Midbrain (tissue), 1 donor: ENCODE data around the gene C5orf22.
"Not testable (repeated sequence)": the region's sequence is repeated elsewhere in the genome, so short reads cannot be mapped to it uniquely, and the experiment has no call there.

ENCODE experiments used
- DNase-seq: peaks from one replicate; lab custom pipeline; 2025; lab: John Stamatoyannopoulos, UW

C5orf22 gene

DNA sequence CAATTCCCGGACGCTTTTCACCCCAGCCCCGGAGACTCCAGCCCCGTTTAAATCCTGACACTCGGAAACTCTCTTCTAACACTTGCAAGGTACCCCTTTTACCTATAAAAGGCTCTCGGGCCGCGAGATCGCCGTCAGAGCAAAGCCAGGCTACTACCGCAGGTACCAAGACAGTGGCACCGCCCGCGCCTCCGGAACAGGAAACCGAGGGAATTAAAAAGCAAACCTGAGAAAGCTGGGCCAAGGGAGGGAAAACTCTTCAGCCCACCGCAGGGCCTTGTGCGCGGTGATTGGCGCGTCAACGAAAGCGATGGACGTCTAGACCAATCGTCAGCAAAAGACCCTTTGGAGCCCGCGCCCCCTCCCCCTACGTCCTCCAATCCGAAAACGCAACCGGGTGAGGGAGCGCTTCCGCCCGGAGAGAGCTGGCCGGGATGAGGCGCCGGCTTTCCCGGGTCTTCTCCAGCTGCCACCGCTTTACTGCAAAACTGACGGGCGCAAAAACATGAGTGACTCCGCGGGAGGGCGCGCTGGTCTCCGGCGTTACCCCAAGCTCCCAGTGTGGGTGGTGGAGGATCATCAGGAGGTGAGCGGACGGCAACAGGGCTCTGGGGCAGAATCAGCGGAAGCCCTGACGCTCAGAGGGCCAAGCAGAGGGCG is at the start of gene C5orf22, which contains the start of gene DROSHA:
C5orf22 (plus strand) TSS at position 414 of the 660 bp plus-strand sequence; CDS start at position 506, 92 bp downstream.
DROSHA (minus strand) TSS at position 206 of the 660 bp plus-strand sequence. CDS start 3,034 bp downstream, outside the sequence.
- peak; percentile 99 for DNase-seq

DNA sequence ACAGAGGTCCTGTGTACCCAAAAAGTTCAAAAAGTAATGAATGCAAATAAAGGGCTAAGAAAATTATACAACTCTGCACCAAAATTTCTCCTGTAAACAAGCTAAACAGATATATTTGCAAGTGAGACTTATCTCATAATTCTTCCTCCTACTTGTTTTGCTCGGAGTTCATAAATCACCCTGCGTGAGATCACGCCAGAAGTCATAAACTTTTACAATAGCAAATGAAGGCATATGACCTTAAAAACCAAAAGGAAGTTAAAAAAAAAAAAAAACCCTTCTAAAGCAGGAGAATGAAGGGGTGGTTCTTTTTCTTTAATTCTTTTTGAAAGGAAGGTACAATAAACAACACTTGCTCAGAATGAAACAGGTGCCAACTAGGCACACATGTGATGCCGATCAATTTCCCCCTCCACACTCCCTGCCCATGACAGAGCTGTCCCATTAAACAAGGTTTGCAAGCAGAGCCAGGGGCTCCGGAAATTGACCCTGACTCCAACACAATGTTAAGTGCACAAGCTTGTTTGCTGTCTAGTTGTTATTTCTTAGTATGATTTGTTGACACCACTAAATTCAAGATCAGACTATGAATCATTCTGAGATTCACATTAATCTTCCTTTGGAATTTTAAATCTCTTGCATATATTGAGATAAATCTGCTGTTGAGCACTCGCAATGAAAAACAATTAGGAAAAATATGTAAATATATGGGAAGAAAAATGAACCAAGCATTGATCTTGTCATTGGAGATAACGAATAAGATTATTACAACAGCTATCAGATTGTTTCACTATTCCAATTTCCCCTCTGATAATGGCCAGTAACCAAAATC is 46.5 kb upstream of the C5orf22 start:
- no peak for DNase-seq

DNA sequence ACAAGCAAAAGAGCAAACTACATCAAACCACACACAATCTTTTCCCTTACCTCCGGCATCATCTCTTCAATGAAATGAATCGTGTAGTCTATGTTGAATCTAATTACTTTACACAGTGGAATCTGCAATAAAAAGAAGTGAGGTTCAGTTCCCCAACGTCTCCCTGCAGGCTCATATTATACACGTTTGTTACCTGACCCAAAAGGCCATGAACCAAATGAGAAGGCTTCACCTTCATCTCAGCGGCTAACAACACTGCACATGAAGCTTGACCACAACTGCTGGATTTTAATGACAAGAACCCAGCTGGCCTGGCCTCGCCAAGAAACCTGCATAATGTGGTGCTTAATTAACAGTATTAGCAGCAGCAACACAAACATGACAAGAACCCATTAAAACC is 45.7 kb upstream of the C5orf22 start:
- no peak for DNase-seq

DNA sequence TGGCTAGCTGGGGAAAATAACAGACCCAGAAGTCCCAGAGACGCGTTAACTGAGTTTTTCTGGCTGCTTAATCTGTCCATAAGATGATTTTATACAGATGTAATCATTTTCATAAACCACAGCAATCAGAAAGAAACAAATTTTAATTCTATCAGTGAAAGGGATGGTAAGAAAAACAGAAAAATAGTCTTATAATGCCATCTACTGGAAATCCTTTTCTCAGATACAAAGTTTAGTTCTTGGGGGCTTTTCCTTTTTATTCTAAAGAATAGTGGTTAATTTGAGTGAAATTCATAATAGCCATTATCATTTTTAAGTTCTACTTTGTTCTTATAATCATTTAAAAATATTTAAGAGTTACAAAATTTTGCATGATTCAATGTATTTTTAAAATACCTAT is 44.6 kb upstream of the C5orf22 start:
- DNase-seq: no peak

DNA sequence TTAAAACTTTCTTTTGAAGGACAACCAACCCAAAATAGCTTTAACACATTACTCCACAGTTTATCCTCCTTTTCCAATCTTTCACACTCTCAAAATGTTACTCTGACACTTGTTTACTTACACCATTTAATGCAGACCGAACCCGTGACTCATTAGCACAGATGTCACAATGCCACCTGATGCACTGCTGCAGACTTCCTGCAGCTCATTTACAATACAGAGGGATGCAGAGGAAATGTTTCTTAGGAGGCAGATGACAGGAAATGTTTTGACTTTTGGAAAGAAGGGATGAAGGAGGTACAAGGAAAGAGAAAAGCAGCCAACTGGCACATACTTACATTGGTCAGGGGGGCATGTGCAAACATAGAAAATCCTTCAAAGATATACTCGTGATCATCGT is 39.2 kb upstream of the C5orf22 start:
- no peak for DNase-seq

DNA sequence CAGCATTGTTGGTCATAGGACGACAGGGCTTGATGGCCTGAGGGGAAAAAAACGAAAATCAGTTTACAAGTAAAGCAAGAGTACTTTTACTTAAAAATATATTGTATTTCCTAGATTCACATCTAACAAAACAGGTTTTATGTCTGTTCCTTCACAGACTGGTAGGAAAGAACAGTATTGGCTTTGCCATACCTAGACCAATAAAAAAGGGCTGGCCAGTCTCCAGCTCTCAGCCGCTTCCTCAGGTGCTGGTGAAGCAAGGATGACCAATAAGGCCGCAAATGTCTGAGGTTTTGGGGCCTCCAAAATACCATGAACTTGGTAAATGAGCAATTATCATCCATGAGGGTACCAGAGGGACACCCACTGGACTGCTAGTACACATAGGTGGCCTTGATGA is 36.8 kb upstream of the C5orf22 start:
- no peak for DNase-seq

DNA sequence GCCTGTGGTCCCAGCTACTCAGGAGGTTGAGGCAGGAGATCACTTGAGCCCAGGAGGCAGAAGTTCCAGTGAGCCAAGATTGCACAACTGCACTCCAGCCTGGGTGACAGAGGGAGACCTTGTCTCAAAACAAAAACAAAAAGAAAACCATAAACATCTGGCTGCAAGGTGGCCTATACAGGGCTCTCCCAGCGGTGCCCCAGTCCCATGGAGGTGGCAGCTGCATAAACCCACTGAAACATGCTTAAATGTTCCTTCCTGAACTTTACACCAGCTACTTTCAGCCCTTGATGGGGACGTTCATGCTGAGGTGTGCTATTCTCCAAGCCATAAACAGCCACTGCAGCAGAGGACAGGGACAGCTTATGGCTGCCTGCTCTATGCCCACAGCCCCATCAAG is 35.8 kb upstream of the C5orf22 start:
- DNase-seq: no peak

DNA sequence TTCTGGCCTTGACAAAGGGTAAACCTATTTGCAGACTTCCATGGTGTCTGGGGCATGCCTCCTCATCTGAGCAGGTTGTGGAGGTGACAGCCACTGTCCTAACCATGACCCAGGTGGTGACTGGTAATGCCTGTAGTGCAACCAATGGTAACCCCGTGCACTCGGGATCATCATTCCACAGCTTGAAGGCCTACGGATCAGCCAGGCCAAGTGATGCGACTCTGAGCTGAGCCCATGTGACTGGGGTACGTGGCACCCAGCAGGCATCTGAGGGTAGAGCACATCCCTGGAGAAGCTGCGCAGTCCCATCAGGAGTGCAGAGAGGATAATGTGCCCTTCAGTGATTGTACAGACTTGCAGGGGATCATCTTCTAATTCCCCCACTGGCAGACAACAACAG is 35.2 kb upstream of the C5orf22 start:
- DNase-seq: no peak

DNA sequence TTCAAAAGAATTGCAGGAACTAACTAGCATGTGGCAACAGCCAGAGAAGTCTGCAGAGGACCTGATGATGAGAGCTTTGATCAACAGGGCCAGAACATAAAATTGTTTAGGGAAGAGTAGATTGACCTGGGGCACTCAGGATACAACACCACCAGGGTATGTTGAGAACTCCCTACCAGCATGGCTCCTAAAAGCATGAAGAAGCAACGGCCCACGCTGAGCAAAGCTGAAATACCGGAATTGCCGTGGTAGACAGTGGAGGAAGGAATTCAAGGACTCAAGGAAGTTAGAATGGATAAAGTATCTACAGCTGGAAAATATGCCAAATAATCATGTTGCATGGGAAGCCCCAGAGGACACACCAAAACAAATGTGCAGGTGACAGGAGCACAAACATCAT is 31.8 kb upstream of the C5orf22 start:
- DNase-seq: no peak

DNA sequence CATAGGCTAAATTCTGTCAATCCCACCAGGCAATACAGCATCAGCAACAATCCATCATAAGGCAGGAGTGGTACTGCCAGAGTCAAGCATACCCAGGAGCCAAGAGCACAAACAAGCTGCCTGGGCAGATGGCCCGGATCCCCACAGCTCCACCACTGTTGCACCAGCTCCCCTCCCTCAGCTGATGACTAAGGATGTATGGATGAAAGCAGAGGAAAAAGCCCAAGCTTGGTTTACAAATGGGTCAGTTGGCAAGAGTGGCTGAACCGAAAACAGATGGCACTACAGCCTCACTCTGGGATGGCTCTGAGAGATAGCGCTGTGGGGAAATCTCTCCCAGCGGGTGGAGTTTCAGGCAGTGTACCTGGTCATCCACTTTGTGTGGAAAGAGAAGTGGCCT is 29.6 kb upstream of the C5orf22 start:
- DNase-seq: no peak

DNA sequence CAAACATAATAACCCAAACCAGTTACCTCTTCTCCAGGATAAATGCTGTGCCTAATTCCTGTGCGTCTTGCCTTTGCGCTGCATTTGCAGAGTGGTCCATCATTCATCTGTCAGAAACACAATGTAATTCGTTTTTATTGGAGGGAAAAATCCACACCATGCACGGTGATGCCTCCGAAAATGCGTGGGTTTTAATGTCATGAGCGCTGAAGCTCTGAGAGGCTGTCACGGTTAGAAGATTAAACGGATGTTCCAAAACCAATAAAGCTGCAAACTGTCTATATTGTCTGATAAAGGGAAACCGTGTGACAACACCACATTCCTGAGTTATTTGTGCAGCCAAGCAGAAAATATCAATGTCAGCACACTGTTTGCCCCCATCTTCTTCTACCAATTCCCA is 27.6 kb upstream of the C5orf22 start:
- no peak for DNase-seq

DNA sequence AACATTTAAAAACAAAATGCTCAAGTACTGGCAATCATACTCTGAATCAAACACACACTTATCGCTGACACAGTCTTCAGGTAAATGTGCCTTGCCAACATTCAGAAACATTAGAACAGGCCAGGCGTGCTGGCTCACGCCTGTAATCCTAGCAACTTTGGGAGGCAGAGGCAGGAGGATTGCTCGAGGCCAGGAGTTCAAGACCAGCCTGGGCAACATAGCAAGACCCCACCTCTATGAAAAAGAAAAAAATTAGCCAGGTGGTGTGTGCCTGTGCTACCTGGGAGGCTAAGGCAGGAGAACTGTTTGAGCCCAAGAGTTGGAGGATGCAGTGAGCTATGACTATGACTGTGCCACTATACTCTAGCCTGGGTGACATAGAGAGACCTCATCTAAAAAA is 20.8 kb upstream of the C5orf22 start:
- no peak for DNase-seq

DNA sequence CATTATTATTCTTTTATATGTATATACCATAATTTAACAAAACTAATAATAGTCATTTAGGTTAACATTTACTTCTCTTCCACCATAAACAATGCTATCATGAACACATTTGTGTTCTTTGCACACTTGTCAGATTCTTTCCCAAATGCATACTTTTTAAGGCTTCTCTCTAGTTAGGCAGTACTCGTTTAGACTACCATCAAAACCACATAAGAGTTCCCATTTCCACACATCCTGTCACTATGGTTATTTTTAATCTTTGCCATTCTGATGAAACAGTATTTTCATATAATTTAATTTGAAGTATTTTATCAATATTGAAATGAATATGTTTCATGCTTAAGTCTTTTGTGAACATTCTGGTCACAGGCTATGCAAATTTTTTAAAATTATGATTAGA is 15.3 kb upstream of the C5orf22 start:
- DNase-seq: no peak

DNA sequence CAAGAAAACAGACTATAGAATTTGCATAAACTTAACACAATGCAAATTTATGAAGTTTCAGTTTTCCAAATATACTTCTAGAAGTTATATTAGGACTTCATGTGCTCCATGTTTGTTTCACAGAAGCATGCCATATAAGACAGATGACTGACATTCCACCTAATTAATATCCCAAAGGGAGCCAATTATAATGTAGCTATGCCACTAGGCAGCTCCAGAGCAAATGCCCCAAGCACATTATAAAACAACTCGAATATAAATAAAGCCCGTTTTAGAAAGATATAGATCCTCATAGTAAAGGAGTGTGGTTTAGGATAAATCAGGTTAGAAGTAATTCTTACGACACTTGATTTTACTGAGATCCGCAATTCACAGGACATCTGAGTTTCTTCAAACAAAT is 9.1 kb upstream of the C5orf22 start:
- no peak for DNase-seq

DNA sequence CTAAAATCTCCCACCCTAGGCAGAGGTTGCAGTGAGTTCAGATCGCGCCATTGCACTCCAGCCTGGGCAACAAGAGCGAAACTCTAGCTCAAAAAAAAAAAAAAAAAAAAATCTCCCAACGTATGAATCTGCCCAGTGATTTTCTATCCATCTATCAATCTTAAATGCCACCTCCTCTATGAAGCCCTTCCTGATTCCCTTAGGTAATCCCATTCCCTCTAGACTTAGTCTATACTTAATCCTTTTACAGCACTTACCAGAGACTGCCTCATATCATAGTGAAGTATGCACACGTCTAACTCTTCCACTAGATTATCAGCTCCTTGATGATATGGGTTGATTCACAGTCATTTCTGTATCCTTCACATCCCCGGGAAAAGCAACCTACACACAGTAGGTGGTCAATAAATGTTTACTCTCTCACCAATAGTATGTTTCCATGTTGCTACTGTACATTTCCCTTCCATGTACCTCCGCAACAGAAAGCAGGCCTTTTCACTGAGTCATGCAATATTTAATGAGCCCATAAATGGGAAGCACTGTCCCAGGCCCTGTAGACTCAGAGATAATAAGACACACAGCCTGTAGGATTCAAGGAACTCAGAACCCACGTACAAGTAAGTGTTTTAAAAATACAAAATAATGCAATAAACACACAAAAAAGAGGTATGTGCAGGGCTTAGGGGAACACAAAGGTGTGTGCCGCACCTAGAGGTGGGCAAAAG is 1.4 kb upstream of the C5orf22 start:
- DNase-seq: no peak

DNA sequence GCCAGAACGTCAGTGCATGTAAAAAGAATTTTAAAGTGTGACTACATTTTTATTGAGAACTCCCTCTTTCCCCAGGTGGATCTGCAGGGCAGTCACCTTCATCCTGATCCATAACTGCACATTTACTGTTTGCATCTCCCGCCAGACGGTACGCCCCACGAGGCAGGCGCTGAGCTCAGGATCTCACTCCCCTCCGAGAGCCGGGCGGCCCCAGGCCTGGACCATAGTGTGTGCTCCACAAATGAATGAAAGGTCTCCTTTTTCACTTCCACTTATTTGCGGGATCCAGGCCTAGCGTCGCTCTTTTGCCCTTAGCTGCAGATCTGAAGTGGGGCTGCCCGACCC is 586 bp upstream of the C5orf22 start:
- peak; percentile 44 for DNase-seq

DNA sequence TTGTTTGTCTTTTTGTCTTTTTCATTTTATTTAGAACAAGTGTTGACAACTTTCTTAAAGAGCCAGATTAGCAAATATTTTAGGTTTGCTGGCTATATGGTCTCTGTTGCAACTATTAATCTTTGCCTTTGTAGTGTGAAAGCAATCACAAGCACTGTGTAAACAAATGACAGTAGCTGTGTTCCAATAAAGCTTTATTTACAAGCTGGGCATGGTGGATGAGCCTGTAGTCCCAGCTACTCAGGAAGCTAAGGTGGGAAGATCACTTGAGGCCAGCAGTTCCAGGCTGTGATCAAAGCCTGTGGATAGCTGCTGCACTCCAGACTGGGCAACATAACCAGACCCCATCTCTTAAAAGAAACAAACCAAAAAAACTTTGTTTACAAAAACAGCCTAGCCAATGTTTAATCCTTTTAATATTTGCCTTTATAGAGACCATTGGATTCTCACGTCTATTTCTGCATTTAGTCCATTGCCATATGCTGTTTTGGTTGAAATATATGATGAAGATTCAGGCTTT is 2.5 kb downstream of the C5orf22 start:
- no peak for DNase-seq

DNA sequence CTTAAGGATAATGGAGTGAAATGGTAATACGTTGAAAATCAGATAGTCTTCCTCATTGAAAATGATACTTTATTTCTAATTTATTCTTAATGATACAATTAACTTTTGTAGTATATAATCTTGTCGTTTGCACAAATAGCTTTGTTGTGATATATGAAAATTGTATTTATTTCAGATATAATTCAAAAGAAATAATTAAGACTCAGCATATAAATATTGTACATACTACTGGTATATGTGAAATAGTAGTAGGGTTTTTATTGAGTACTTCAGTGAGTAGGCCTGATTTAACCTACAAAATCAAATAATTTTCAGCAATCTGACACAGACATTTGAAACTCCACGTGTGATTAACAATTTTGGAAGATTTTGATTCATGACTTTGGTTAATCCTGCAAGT is 4.8 kb downstream of the C5orf22 start:
- no peak for DNase-seq

DNA sequence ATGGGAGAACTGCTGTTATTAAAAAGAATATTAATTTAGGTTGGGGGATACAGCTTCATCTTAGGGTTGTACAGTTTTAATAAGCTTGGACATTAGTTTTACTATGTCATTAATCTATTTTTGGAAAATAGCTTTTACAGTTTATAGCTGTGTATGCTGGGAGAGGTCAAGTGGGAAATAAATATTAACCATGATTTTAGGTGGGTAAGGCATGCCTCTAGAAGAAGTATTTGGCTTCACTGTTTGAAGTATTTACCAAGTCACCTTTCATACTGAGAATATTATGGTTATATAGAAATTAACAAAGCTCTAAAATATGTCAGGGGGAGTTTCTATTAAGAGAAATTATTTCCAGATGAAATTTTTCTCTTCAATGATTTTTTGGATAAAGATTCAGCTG is 5.2 kb downstream of the C5orf22 start:
- DNase-seq: no peak

DNA sequence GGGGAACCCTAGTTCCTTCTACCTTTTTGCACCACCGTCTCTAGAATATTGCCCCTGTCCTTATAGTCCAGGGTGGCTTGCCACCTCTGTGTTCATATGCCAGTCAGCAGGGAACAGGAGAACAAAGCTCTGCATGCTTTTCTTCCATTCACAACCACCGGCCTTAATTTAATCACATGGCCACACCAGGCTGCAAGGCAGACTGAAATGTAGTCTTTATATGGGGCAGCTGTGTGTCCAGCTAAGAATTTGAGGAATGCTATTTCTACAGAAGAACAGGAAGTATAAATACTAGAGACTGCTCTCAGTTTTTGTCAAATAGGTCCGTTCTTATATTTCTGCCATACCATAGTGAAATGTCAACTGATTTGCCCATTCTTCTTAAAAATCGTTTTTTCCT is 5.8 kb downstream of the C5orf22 start:
- DNase-seq: no peak

DNA sequence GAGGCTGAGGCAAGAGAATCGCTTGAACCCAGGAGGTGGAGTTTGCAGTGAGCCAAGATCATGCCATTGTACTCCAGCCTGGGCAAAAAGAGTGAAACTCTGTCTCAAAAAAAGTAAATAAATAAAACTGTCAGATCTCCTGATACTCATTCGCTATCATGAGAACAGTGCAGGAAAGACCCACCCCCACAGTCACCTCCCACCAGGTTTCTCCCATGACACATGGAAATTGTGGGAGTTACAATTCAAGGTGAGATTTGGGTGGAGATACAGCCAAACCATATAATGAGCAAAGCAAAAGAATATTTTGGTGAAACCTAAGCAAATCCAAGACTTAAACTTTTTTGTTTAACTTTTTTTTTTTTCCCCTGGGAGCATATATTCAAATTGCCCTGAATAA is 17.0 kb downstream of the C5orf22 start:
- DNase-seq: not testable (repeated sequence)

DNA sequence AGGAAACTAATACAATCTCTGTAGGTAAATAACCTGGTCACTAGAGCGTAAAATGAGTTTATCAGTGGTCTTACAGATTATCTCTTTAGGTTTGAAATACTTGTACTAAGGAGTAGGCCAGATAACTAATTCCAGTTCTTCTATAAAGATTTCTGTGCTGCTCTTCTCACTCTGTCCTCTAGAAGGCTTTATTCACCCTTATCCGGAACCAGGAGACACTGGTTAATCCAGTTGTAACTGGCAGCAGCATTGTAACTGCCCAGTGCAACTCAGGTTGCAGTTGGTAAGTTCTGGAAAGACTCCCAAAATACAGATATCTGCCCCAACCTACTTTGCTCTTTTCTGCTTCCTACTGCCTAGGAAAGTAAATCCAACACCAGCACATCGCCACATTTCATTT is 19.8 kb downstream of the C5orf22 start:
- DNase-seq: no peak

DNA sequence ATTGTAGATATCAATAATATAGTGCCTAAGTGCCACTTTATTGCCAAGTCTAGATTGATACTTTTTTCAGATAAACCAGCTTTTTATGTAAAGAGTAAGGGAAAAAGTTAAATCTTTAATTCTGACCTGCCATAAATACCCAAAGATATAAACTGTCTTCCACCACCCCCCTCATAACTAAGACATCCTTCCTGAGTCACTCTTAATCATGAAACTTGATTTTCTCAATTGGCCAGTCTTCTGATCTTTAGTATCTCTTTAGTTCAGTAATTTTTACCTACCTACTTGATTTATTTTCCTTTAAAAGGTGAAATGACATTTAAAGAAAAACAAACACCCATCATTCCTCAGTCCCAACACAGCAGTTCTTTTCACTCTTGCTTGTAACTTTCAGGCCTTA is 21.8 kb downstream of the C5orf22 start:
- DNase-seq: no peak
